CD1c-positive myeloid dendritic cell (primary cell): Measurements from ENCODE around the gene NFE2L3.
A peak's percentile ranks its signal among the peaks of the same experiment; 100 is the strongest.
"Not testable (repeated sequence)": the region's sequence is repeated elsewhere in the genome, so short reads cannot be mapped to it uniquely, and the experiment has no call there.

Source experiments
- DNase-seq: peaks from one replicate; pipeline ENCODE4 v3.0.0-alpha.2; 2016; ENCODE audit errors: extremely low spot score

The NFE2L3 gene, protein sequence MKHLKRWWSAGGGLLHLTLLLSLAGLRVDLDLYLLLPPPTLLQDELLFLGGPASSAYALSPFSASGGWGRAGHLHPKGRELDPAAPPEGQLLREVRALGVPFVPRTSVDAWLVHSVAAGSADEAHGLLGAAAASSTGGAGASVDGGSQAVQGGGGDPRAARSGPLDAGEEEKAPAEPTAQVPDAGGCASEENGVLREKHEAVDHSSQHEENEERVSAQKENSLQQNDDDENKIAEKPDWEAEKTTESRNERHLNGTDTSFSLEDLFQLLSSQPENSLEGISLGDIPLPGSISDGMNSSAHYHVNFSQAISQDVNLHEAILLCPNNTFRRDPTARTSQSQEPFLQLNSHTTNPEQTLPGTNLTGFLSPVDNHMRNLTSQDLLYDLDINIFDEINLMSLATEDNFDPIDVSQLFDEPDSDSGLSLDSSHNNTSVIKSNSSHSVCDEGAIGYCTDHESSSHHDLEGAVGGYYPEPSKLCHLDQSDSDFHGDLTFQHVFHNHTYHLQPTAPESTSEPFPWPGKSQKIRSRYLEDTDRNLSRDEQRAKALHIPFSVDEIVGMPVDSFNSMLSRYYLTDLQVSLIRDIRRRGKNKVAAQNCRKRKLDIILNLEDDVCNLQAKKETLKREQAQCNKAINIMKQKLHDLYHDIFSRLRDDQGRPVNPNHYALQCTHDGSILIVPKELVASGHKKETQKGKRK

GRCh38 chr7:26151953-26152781 lies at the start of gene NFE2L3:
Gene NFE2L3 (plus strand): TSS chr7:26152198. CDS start chr7:26152499, 301 bp downstream.
- DNase-seq: peak; percentile 93

DNA sequence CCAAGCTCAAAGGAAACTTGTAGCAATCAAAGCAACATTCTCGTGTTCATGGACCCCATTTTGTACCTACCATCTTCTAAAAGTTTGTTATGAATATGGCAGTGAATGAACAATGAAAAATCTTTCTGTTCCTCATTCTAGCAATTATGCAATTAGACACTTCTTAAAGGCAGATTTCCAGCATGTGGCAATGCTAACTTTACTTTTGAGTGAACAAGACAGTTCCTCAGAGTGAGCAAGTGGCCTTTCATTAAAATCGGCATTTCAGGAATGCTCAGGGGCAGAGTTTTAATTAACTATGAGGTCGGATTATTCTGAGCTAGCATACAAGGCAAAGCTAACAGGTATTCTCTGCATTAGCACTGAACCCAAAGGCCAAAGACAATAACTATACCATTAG lies 48.4 kb upstream of the NFE2L3 start:
- peak; percentile 82 for DNase-seq

DNA sequence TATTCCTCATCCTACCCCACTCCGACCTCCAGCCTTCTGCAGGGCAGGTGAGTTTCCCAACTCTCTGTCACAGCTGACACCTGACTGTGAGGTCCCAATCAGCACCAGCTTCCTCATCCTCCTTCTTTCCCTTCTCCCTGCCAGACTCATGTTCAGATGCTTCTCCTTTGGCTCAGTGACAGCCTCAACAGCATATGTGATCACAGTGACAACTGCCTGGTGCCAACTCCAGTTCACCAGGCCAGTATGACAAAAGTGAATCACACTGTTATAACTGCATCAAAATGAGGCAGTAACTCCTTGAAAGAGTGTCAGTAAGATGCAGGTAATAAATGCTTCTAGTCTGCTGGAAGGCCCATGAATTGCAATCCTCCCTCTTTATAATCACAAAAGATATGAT lies 46.8 kb upstream of the NFE2L3 start:
- DNase-seq: peak; percentile 38

DNA sequence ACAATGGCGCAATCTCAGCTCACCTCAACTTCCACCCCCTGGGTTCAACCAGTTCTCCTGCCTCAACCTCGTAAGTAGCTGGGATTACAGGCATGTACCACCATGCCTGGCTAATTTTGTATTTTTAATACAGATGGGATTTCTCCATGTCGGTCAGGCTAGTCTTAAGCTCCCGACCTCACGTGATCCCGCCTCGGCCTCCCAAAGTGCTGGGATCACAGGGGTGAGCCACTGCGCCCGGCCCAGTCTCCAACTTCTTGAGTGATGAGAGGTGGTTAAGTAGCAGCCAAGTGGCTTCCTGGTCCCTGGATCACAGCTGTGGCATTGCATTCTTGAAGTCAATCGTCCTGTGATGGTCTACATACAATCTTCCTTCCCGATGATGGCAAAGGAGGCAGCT lies 46.1 kb upstream of the NFE2L3 start:
- no peak for DNase-seq

- no peak for DNase-seq
These were observed 39.7 kb upstream of the NFE2L3 start for GRCh38 chr7:26112203-26112740.

GRCh38 chr7:26115650-26116049 lies 36.3 kb upstream of the NFE2L3 start:
- DNase-seq: no peak

DNA sequence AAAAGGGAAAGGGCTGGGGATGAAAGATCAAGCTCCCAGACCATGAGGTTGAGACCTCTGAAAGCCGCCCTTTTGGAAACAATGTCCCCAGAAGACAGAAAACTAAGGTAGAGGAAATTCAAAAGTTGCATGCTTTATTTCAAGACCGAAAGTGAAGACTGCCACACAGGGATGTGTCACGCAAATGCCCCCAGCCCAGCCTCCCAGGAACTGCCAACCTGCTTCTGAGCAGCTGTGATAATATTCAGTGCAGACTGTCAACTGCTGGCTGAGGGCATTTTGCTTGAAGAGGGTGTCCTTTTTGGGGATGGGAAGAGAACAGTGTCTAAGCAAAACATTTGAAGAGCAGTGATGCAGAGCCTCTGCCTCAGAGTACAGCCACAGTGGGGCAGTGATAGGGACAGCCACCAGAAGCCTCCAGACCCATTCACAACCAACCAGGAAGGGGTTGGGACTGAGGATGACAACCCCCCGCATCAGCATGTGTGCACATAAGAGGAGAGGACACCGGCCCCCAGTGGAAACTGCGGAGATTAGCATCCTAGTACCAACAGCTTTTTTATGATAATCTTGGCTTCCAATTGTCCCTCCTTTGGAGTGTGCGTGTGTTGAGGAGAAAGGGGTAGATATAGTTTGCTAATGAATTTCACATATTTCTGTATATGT lies 34.7 kb upstream of the NFE2L3 start:
- DNase-seq: no peak

DNA sequence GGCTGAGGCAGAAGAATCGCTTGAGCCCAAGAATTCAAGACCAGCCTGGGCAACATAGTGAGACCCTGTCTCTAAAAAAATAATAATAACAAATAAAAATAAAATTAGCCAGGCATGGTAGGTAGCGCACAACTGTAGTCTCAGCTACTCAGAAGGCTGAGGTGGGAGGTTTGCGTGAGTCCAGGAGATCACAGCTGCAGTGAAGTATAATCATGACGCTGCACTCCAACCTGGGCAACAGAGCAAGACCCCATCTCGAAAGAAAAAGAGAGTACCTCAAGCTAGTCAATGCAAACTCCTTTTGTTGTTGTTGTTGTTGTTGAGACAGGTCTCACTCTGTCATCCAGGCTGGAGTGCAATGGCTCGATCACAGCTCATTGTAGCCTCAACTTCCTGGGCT lies 34.0 kb upstream of the NFE2L3 start:
- no peak for DNase-seq

- no peak for DNase-seq
These were observed 29.3 kb upstream of the NFE2L3 start for GRCh38 chr7:26122745-26123144.

DNA sequence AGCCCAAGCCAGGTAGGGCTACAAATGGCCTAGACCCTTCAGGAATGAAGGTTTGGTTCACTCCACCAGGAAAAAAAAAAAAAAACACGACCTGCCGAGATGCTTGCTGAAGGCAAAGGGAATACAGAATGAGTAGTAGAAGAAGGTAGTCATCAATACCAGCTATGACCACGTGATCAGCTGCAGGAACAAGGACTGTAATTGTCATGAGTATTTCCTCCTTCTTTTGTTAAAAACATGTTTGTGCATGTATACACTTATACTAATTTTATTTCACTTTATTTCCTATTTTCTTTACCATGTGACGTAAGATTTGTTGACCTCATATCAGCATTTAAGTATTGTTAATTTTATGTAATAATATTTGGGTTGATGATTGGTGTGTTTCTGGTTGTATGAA lies 27.2 kb upstream of the NFE2L3 start:
- DNase-seq: not testable (repeated sequence)

GRCh38 chr7:26127411-26127810 lies 24.6 kb upstream of the NFE2L3 start:
- DNase-seq: no peak

DNA sequence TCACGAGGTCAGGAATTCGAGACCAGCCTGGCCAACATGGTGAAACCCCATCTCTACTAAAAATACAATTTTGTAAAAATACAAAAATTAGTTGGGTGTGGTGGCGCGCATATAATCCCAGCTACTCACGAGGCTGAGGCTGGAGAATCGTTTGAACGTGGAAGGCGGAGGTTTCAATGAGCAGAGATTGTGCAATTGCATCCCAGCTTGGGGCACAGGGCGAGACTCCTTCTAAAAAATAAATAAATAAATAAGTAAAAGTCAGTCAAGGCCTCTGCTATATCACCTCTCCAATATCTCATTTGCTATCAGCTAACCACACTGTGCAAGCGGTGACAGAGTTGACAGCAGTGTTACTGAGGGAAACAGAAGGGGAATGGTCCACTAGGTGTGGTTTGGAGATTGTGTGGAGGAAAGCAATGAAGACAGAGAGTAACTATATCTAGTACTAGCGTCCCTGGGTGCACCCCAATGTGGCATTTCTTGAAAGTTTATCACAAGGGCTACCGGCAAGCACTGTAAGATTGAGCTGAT lies 20.9 kb upstream of the NFE2L3 start:
- no peak for DNase-seq

GRCh38 chr7:26135076-26135475 lies 16.9 kb upstream of the NFE2L3 start:
- DNase-seq: no peak

GRCh38 chr7:26135551-26135950 lies 16.4 kb upstream of the NFE2L3 start:
- no peak for DNase-seq

GRCh38 chr7:26136831-26137230 lies 15.2 kb upstream of the NFE2L3 start:
- no peak for DNase-seq

- DNase-seq: no peak
These were observed 11.6 kb upstream of the NFE2L3 start for GRCh38 chr7:26140380-26140779.

DNA sequence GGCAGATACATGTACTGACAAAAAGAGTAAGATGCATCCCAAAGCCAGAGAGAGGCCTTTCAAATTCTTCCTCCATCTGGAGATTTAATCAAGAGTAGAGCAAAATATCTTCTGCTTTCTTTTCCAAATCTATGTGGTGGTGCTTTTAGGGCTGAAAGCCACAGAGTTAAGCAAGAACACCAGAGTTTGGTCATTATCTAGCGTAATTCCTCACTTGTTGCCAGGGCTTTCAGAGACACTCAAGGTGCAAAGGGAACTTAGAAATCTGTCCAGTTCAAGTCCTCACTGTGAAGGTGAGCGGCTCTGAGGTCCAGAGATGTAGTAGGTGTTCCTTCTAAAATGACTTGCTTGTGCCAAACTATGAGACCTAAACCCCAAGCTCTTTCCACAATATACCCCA lies 10.9 kb upstream of the NFE2L3 start:
- peak; percentile 53 for DNase-seq

- DNase-seq: no peak
These were observed 8.5 kb upstream of the NFE2L3 start for GRCh38 chr7:26143298-26144048.

DNA sequence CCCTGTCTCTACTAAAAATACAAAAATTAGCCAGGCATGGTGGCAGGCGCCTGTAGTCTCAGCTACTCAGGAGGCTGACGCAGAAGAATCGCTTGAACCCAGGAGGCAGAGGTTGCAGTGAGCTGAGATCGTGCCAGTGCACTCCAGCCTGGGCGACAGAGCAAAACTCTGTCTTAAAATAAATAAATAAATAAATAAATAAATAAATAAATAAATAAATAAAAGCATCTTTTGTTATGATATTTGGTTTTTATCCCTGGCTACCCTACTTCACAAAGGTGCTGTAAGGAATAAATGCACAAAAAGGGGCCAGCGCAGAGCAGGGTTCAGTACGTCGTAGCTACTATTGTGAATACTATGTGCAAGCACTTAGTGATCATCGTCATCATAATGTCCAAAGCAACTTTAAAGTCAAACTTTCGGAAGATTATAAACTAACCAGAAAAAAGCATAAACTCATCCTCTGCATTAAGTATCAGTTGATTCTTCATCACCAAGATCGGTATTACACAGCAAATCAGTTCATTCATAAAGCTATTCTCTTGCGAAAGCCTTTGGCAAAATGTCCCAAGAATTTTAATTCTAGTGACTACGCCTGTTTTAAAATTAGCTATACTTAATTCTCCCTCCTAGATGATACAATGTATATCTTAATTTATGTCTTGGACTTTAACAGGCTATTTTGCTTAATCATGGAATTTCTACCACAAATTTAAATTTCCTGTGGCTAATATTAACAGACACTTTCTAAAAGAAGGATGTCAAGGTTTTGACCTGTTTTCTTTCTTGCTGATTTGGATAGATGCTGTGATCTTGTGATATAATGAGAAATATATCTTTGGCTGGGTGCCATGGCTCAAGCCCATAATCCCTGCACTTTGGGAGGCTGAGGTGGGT lies 7.6 kb upstream of the NFE2L3 start:
- DNase-seq: no peak

DNA sequence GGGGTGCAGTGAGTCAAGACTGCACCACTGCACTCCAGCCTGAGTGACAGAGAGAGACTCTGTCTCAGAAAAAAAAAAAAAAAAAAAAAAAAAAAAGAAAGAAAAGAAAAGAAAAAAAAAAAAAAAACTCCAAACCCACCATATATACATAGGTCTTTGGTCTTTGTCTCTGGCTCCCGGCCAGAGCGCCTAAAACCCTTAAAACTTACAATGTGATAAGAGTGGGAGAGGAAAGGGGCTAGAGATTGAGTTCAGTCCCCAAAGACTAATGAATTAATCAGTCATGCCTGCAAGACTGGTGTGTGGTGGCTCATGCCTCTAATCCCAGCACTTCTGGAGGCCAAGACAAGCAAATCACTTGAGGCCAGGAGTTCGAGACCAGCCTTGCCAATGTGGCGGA lies 6.8 kb upstream of the NFE2L3 start:
- DNase-seq: no peak
